Right ventricle myocardium superior (tissue), 1 donor: ENCODE data around the gene UIMC1. TPM values are rescaled to one million over a fixed set of nuclear protein-coding genes. Genes with fewer than 3 reads are reported as not detected.
A peak's percentile ranks its signal among the peaks of the same experiment; 100 is the strongest.
"Not testable (repeated sequence)": the region's sequence is repeated elsewhere in the genome, so short reads cannot be mapped to it uniquely, and the experiment has no call there.

Experiments
- ATAC-seq: fragments of 200-7000 bp; cut with Tn5 transposase; one replicate; pipeline ENCODE4 v1.9.1; 2020; ENCODE audit warnings: mild to moderate bottlenecking; ENCODE audit not compliant: poor library complexity
- DNase-seq: peaks from one replicate; pipeline ENCODE4 v3.0.0-alpha.2; 2020
- intact Hi-C: fragments of 100-400 bp; cut with DNase I; formaldehyde crosslinking; loops from one replicate; pipeline ENCODE4 v1.11.2; 2022
- total RNA-seq: library from RNA; stranded (reverse); fragmentation: NEBNext Ultra II Directional; extraction: Animal tissue kit (Norgen Biotek cat#: 25700); gene quantifications from one replicate; pipeline ENCODE4 v1.2.1, GENCODE V29; 2021
- donor health status: DM: no; HTN: yes; CAD: no; lungs with severe emphysema.

The UIMC1 gene
- total RNA-seq, 1 donor from 2014 or later = 32.1 TPM

DNA sequence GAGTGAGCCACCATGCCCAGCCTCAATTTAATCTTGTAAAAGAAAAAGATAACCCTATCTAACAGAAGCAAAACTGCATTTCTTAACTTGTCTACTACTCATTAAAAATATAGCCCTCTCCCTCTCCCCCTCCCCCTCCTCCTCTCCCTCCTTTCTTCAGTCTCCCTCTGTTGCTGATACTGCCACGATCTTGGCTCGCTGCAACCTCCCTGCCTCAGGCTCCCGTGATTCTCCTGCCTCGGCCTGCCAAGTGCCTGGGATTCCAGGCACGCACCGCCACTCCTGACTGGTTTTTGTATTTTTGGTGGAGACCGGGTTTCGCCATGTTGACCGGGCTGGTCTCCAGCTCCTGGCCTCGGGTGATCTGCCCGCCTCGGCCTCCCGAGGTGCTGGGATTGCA lies 23.5 kb downstream of the UIMC1 start:
- intact Hi-C loops, DNase-seq: not testable (repeated sequence)
- ATAC-seq = peak; percentile 32

DNA sequence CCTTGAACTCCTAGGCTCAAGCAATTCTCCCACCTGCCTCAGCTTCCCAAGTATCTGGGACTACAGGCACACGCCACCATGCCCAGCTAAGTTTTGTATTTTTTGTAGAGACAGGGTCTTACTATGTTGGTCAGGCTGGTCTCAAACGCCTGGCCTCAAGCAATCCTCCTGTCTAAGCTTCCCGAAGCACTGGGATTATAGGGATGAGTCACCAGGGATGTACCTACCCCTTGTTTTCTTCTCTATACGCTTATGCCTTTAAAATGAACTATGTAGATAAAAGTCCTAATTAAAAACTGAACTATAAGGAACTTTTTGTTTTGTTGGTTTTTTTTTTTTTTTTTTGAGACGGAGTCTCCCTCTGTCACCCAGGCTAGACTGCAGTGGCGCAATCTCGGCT lies 25.8 kb downstream of the UIMC1 start:
- DNase-seq (no peak), ATAC-seq (no peak)
- intact Hi-C loops = no loop called here

DNA sequence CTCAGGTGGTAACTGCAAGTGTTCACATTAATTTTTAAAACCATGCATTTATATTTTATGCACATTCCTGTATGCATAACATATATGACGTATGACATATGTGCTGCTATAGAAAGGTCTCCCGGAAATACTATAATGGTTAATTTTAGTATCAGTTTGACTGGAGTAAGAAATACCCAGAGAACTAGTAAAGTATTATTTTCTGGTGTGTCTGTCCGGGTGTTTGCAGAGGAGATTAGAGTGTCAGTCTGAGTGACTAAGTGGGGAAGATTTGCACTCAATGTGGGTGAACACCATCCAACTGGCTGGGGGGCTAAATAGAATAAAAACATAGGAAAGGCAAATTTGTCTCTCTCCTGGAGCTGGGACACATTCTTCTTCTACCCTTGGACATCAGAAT lies 26.9 kb downstream of the UIMC1 start:
- ATAC-seq (no peak), DNase-seq (no peak)
- intact Hi-C loops = no loop called here

DNA sequence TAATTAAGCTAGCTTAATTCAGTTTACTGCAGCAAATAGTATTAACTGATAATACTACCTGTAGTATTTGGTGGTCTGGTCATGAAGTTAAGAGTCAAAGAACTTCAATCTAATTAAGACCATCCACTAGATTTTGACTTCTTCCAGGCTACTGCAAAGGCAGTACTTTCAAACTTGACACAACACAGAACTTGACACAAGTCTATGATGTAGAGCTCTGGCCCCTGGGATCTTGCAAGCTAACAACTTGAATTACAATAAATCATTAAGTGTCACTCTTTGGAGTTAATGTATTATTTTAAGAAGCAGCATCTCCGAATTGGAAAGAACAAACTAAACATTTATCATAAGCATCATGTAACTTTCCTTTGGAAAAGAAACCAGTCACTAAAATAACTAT lies 40.9 kb downstream of the UIMC1 start:
- DNase-seq (no peak), ATAC-seq (no peak)
- intact Hi-C loops = no loop called here

DNA sequence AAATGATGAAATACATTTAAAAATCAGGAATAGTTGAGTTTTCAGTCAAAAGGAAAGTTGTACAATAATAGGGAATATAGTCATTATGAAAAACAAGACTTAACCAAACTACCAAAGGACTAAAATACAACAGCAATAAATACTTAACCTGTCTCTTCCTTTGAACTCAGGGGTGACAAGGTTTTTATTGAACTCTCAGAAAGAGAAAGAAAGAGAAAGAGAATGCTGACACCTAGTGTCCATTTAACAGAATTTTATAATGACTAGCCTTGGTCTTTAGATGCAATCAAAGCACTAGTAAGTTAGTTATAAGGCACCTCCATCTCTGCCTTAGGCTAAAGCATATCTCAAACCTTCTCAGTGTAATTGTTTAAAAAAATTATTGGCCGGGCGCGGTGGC lies 47.5 kb downstream of the UIMC1 start:
- intact Hi-C loops = loop anchor here (5.0 kb wide), 1 partner anchor 297 kb away; no protein-coding TSS in a partner anchor
- no peak for ATAC-seq
- DNase-seq = no peak

DNA sequence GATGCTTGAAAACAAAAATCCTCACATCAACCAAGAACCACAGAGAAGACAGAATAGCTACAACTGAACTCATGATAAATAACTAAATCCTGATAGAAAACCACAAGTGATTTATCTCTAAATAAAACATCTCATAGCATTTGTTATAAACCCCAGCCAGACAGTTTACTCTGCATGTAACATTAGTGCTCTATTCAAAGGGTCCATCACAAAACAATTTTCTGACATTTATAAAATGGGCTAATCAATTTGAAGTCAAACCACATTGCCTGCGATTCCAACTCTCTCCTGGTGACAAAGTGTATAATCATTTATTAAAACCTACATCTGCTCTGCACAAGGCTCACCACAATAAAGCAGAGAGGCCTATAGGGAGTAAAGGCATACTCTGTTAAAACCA lies 49.8 kb downstream of the UIMC1 start:
- no peak for ATAC-seq
- no peak for DNase-seq
- intact Hi-C loops = loop anchor here (5.0 kb wide), 1 partner anchor 294 kb away; no protein-coding TSS in a partner anchor

DNA sequence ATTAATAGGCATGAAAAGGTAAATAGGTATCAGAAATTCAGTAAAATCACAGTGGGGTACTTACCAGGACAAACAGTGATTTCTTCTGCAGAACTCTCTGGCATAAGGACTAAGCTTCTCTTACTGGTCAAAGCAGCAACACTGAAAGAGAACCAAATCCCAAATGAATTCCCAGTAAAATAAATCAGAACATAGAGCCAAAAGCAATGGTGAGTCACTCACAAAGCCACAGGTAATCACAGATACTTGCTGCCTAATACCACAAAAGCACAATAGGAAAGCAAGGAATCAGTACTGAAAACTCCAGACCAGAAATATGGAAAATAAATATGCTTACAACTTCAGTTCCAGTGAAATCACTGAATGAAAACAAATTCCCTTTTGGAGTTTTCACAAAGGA lies 50.7 kb downstream of the UIMC1 start:
- DNase-seq (no peak), ATAC-seq (no peak)
- intact Hi-C loops = loop anchor here (5.0 kb wide), 1 partner anchor 294 kb away; no protein-coding TSS in a partner anchor

DNA sequence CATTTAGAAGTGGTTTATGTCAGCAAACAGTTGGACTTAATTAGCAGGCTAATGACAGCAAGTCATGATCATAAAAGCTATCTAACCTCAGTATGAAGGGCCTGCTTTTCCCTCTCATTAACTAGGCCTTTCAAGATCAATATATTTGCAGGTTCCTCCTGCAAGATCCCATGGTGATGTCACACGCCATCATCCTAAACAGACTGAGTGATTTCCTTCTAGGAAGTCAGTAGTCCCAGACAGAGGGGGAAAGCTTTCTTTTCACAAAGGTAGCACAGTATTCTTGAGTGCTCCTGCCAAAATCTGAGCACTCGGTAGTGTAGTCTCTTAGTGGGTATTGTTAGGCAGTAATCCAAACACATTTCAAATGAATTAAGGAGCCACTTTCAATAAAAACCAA lies 52.5 kb downstream of the UIMC1 start:
- DNase-seq = no peak
- intact Hi-C loops = no loop called here
- no peak for ATAC-seq

DNA sequence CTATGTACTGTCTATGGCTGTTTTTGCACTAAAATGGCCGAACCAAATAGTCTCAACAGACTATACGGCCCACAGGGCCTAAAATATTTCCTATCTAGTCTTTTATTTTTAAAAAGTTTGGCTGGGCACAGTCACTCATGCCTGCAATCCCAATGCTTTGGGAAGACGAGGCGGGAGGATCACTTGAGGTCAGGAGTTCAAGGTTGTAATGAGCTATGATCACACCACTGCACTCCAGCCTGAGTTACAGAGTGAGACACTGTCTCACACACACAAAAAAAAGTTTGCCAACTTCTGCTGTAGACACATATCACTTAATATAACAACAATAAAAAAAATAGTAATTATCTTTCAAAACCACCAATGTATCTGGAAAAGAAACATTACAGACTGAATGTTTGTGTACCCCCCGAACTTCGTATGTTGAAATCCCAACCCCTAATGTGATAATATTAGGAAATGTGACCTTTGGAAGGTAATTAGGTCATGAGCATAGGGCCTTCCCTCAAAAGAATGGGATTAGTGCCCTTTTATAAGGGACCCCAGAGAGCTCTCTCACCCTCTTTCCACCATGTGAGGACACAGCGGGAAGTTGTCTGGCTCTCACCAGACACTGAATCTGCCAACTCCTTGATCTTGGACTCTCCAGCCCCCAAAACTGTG lies 53.9 kb downstream of the UIMC1 start:
- ATAC-seq = no peak
- intact Hi-C loops = no loop called here
- DNase-seq = no peak

DNA sequence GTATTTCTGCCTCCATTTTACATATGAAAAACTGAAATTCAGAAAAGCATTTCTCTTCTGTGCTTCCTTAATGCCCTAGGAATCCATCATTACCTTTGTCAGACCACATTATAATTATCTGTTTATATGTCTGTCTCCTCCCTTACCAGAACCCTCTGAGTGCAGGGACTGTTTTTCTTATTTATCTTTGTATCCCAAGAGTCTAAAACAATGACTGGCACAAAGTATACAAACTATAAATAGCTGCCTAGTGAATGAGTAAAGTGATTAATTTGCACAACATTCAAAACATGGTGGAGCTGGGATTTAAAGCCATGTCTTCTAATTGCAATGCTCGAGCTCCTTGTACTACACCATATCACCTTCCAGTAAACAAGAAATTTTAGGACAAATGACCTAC lies 58.1 kb downstream of the UIMC1 start:
- intact Hi-C loops = no loop called here
- DNase-seq (no peak), ATAC-seq (peak; percentile 38)

DNA sequence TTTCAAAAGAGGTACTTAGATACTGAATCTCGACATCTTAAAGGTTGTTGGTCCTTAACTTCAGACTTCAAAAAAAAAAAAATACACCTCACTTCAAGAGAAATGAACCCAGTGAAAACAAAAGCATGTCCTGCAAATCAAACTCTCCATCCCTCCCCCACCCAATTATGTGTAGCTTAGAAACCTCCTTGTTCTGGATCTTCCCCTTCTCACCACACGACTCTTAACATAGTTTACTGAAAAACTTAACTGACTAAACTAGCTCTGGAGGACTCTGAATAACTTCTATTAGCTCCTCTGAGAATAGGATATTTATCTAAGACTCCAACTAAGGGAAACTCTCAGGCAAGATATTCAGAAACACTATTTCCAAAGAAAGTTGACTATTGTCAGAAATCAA lies 58.7 kb downstream of the UIMC1 start:
- intact Hi-C loops = no loop called here
- DNase-seq (no peak), ATAC-seq (no peak)

DNA sequence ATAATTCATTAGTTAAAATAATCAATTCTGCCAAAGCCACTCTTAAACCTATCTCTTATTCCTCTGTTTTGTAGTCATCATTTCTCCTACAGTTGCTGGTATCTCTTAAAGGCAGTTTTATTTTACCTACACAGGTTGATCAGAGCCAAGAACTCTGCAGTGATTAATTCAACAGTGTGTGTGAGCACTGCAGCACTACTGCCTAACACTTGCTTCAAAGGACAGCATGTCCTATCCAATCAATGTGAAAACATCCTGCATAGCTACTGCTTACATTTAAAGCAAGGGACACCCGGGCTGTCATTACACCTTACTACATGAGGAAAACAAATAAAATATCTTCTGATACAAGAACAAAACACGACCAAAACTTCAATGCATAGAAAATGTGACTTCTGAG lies 62.3 kb downstream of the UIMC1 start:
- DNase-seq (no peak), ATAC-seq (peak; percentile 86)
- intact Hi-C loops = no loop called here

DNA sequence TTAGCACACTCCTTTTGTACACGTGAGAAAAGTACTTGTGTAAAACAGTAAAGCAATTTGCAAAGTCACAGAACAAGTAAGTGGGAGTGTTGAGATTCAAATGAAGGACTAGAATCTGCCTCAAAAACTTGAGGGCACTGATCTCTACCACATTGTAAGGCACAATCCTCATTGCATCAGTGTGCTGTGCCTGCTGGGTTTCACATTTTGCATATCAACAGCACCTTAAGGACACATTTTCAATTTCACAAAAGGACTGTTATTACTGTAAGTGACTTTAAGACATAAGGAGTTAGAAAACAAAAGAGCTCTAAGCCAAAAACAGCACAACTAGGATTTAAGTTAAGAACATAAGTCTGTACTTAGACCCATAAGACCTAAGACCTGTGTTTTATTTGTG lies 62.8 kb downstream of the UIMC1 start:
- ATAC-seq = no peak
- intact Hi-C loops = no loop called here
- no peak for DNase-seq

DNA sequence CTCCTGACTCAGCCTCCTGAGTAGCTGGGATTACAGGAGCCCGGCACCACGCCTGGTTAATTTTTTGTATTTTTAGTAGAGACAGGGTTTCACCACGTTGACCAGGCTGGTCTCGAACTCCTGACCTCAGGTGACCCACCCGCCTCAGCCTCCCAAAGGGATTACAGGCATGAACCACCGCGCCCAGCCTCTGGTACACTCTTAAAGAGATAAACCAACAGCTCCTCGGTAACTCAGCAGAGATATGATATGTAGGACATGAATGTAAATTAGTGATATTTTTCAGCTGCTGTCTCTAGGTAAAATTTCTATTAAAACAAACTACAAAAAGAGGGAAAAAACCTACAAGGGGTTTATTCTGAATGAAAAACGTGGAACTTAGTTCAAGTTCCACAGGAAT lies 64.6 kb downstream of the UIMC1 start:
- intact Hi-C loops = no loop called here
- no peak for ATAC-seq
- no peak for DNase-seq

DNA sequence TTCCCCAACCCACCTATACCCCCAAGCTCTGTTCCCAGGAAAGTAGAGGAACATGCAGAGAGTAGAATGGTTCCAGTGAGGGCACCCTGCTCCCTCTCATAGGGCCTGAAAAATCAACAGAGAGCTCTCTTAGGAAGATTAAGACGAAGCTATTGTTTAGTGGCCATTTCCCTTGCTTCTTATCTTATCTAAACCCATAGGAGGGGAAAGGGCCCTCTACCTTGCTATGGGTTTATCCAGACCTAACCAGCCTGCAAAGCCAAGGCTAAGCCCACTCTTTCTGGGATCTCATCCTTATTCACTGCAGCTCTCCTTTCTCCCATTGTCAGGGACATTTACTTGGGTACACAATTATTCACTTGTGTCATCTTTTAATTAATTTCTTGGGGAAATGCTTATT lies 68.1 kb downstream of the UIMC1 start:
- no peak for ATAC-seq
- DNase-seq = no peak
- intact Hi-C loops = no loop called here

DNA sequence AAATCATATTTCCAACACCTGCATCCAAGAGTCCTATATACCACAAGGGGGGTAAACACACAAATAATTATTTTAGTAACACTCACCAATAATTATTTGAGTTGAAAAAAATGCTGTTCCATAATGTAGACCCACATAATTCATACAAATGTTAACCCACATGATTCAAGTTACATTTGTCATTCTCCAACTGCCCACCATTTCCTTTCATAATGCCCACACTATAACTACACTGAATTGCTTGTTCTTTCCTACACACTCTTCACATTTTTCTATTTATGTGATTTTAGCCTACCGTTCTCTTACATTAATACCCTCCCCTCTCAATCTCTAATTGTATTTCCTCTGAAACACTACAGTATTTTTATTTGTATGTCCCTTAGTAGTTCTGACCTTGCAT lies 71.6 kb downstream of the UIMC1 start:
- ATAC-seq (no peak), DNase-seq (no peak)
- intact Hi-C loops = no loop called here

DNA sequence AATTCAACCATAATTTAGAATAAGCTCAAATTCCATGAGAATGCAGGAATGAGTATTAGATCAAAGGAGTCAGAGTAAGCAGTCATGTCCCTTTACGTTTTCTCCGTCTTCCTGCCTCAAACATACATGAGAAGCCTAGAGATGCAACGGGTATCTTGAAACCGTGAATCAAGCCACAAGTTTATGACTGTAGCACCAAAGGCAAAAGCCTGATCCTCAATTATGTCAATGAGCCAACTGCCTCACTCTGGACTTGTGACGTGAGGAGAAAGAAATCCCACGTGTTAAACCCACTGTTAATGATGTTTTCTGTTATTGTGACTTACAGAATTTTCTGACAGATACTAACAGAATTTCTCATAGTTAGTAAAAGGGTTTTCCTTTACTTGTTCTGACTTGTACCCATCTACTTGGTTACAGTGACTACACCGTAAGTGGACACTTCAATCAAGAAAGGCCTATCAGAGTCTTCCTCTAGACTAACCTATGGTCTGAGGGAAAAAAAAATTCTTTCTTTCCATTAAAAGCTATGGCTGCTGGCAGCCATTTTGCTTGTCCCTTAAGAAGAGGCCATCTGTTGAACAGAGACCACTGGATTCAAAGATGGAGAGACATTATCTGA lies 72.2 kb downstream of the UIMC1 start:
- DNase-seq (no peak), ATAC-seq (no peak)
- intact Hi-C loops = no loop called here

DNA sequence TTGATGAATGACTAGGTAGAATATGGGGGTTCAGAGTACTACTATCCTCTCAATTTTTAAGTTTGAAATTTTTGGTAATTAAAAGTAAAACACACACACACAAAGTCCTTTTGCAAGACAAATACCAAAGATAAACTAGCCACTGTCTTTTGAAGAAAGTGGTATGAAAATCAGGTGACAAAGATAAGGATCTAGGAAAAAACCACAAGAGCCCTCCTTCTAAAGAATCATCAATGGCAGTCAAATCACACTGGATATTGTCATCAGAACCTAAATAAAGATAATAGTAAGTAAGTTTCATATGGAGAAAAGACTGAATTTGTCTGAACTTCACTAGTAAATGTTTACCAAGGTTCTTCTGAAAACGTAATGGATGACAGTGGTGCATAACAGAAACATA lies 76.9 kb downstream of the UIMC1 start:
- intact Hi-C loops = no loop called here
- ATAC-seq = no peak
- DNase-seq = no peak

DNA sequence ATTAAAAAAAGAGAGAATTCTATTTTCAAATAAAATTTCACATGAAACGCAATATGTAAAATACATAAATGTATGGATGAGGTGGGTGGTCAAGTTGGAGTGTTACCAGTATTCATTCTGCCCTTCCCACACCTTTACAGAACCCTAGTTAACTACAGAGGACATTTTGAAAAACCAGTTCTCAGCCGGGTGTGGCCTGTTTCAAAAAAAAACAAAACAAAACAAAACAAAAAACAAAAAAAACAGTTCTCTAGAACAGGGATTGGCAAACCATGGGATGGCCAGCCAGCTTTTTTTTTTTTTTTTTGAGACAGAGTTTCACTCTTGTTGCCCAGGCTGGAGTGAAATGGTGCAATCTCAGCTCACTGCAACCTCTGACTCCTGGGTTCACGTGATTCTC lies 79.0 kb downstream of the UIMC1 start:
- DNase-seq (no peak), ATAC-seq (no peak)
- intact Hi-C loops = no loop called here

DNA sequence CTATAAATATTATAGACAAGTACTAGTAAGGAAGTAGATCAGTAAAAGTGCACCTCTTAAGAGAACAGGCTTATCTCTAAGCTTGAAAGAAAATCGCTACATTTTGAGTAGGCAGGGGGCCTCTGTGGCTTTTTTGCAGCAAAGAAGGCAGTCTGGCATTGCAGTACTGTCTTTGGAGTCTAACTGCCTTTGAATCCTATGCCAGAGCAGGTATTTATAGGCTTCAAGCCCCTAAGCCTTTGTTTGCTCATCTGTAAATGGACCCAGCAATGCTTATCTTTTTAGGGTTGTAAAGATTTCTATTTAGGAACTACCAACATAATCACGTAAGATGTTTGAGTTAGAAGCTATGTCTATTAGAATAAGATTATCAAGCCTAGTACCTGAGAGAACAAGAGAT lies 83.8 kb downstream of the UIMC1 start:
- no peak for ATAC-seq
- intact Hi-C loops = no loop called here

DNA sequence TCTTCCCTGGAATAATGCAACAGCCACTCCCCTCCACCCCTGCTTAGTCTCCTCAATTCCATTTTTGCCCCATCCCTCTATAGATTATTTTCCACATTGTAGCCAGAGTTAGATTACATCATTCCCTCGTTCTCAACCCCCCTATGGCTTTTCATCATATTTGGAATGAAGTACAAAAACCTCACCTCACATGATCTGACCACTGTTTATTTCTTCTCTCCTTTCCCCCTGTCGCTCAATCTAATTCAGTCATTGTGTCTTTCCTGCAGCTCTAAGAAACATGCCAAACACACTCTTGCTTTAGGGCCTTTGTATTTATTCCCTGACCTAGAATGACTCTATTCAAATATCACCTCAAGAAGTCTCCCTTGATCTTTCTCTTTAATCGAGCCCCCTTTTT lies 84.9 kb downstream of the UIMC1 start:
- intact Hi-C loops = no loop called here
- DNase-seq = no peak
- ATAC-seq = no peak

More for the DNA sequence above, 83.8 kb downstream of the UIMC1 start:
- no peak for DNase-seq
